Embryonic facial prominence (tissue), 1 donor: ENCODE data around the gene PPP1R3A.
"Not testable (repeated sequence)": the region's sequence is repeated elsewhere in the genome, so short reads cannot be mapped to it uniquely, and the experiment has no call there.

Experiments used
- DNase-seq: peaks from one replicate; pipeline ENCODE4 v3.0.0-alpha.2; 2016; ENCODE audit errors: extremely low spot score

PPP1R3A gene

GRCh38 chr7:113918946-113919345 is at the start of gene PPP1R3A:
Gene PPP1R3A, minus strand, starts transcription at chr7:113919009. Its CDS starts 13 bp downstream, at chr7:113918996.
- no peak for DNase-seq

- no peak for DNase-seq
Measured at GRCh38 chr7:113963356-113963755, 44.5 kb upstream of the PPP1R3A start.

- DNase-seq: no peak
Measured at GRCh38 chr7:113959910-113960309, 41.1 kb upstream of the PPP1R3A start.

- DNase-seq: no peak
Measured at GRCh38 chr7:113955157-113955556, 36.3 kb upstream of the PPP1R3A start.

- no peak for DNase-seq
Measured at GRCh38 chr7:113953553-113953952, 34.7 kb upstream of the PPP1R3A start.

GRCh38 chr7:113945018-113945938 is 26.5 kb upstream of the PPP1R3A start:
- no peak for DNase-seq

GRCh38 chr7:113936982-113937381 is 18.2 kb upstream of the PPP1R3A start:
- no peak for DNase-seq

GRCh38 chr7:113936535-113936934 is 17.7 kb upstream of the PPP1R3A start:
- no peak for DNase-seq

- not testable (repeated sequence) for DNase-seq
Measured at GRCh38 chr7:113929389-113929788, 10.6 kb upstream of the PPP1R3A start.

GRCh38 chr7:113928112-113928511 is 9.3 kb upstream of the PPP1R3A start:
- DNase-seq: no peak

- no peak for DNase-seq
Measured at GRCh38 chr7:113922049-113922448, 3.2 kb upstream of the PPP1R3A start.

GRCh38 chr7:113921363-113921762 is 2.6 kb upstream of the PPP1R3A start:
- DNase-seq: no peak

- DNase-seq: no peak
Measured at GRCh38 chr7:113917840-113918239, 969 bp downstream of the PPP1R3A start.

GRCh38 chr7:113915956-113916355 is 2.9 kb downstream of the PPP1R3A start:
- DNase-seq: no peak

GRCh38 chr7:113912876-113913275 is 5.9 kb downstream of the PPP1R3A start:
- no peak for DNase-seq

- no peak for DNase-seq
Measured at GRCh38 chr7:113907617-113908016, 11.2 kb downstream of the PPP1R3A start.

GRCh38 chr7:113904521-113904920 is 14.3 kb downstream of the PPP1R3A start:
- DNase-seq: no peak

- DNase-seq: no peak
Measured at GRCh38 chr7:113892818-113893217, 26.0 kb downstream of the PPP1R3A start.

GRCh38 chr7:113891828-113892227 is 27.0 kb downstream of the PPP1R3A start:
- no peak for DNase-seq

- no peak for DNase-seq
Measured at GRCh38 chr7:113891031-113891350, 27.8 kb downstream of the PPP1R3A start.

GRCh38 chr7:113890331-113891030 is 28.3 kb downstream of the PPP1R3A start:
- no peak for DNase-seq

- no peak for DNase-seq
Measured at GRCh38 chr7:113883096-113883495, 35.7 kb downstream of the PPP1R3A start.

- DNase-seq: no peak
Measured at GRCh38 chr7:113880559-113880958, 38.2 kb downstream of the PPP1R3A start.
